OCI-LY7 (cell line): ENCODE data around the gene MAMSTR. TPM values are rescaled to one million over a fixed set of nuclear protein-coding genes. Genes with fewer than 3 reads are reported as not detected.

Experiments used
- BruUV-seq: library from RNA; stranded (reverse); fragments of 400-500 nt; replicated peaks from 2 replicates; lab custom pipeline; 2021; lab: Mats Ljungman, UMichigan
- CTCF ChIA-PET: fragments of 300-600 bp; sonication (Branson Sonifier 250); formaldehyde crosslinking; loops from one replicate; lab custom pipeline; 2022; ENCODE audit warnings: antibody characterized with exemption; ENCODE audit not compliant: unreplicated experiment; lab: Charles Lee
- POLR2A ChIA-PET: fragments of 300-600 bp; sonication (Branson Sonifier 250); formaldehyde crosslinking; loops from one replicate; lab custom pipeline; 2022; ENCODE audit warnings: antibody characterized with exemption; lab: Charles Lee
- DNase-seq: peaks from one replicate; pipeline ENCODE4 v3.0.0-alpha.2; 2015; ENCODE audit warnings: low spot score
- H2AFZ ChIP-seq: fragments of 200-600 bp; sonication (generic), shearing (Covaris generic); 2 replicates; pipeline ENCODE4 v1.6.1; 2014; ENCODE audit warnings: mild to moderate bottlenecking, antibody characterized with exemption, low read length, moderate library complexity
- H3K27ac ChIP-seq: fragments of 200-600 bp; sonication (generic); 2 replicates; pipeline ENCODE4 v1.5.1; 2014; ENCODE audit warnings: mixed run types, low read depth, mild to moderate bottlenecking, moderate library complexity, low read length, inconsistent platforms; ENCODE audit not compliant: poor library complexity, severe bottlenecking
- H3K36me3 ChIP-seq: fragments of 200-600 bp; sonication (generic); 2 replicates; pipeline ENCODE4 v1.6.1; 2014; ENCODE audit warnings: mild to moderate bottlenecking, antibody characterized with exemption, low read length, moderate library complexity, mixed read lengths; ENCODE audit not compliant: insufficient read depth
- H3K4me1 ChIP-seq: fragments of 200-600 bp; sonication (generic); 2 replicates; pipeline ENCODE4 v1.5.1; 2014; ENCODE audit warnings: mild to moderate bottlenecking, low read length; ENCODE audit not compliant: insufficient read depth, poor library complexity, severe bottlenecking
- H3K4me2 ChIP-seq: fragments of 200-600 bp; sonication (generic); 2 replicates; pipeline ENCODE4 v1.6.1; 2014; ENCODE audit warnings: mild to moderate bottlenecking, low read length
- H3K4me3 ChIP-seq: fragments of 200-600 bp; sonication (generic); 2 replicates; pipeline ENCODE4 v1.5.1; 2014; ENCODE audit warnings: mild to moderate bottlenecking, low read depth, low read length; ENCODE audit not compliant: poor library complexity, severe bottlenecking
- H3K79me2 ChIP-seq: fragments of 200-600 bp; sonication (generic); 2 replicates; pipeline ENCODE4 v1.6.1; 2016; ENCODE audit warnings: low read depth, mild to moderate bottlenecking, low read length, moderate library complexity, mixed read lengths; ENCODE audit not compliant: insufficient read depth
- H3K9me2 ChIP-seq: fragments of 200-600 bp; sonication (generic); 2 replicates; pipeline ENCODE4 v1.6.1; 2016; ENCODE audit warnings: mild to moderate bottlenecking, low read length, mixed read lengths; ENCODE audit not compliant: insufficient read depth
- H3K9me3 ChIP-seq: fragments of 200-600 bp; sonication (generic); 2 replicates; pipeline ENCODE4 v1.6.1; 2014; ENCODE audit warnings: mild to moderate bottlenecking, mixed run types, low read length, mixed read lengths
- H4K20me1 ChIP-seq: fragments of 200-600 bp; sonication (generic); 2 replicates; pipeline ENCODE4 v1.6.1; 2014; ENCODE audit warnings: mild to moderate bottlenecking, antibody characterized with exemption, low read length, moderate library complexity, mixed read lengths; ENCODE audit not compliant: insufficient read depth
- CTCF ChIP-seq: fragments of 200-600 bp; sonication (generic); conservative IDR thresholded peaks from 2 replicates; pipeline ENCODE4 v1.5.1; 2014; ENCODE audit warnings: mild to moderate bottlenecking, antibody characterized with exemption, low read length, moderate library complexity, mixed read lengths
- EZH2phosphoT487 ChIP-seq: fragments of 200-600 bp; sonication (generic); IDR thresholded peaks from 2 replicates; pipeline ENCODE4 v1.6.1; 2018; ENCODE audit warnings: low read depth, borderline replicate concordance, mild to moderate bottlenecking, mixed run types, antibody characterized with exemption, low read length, moderate library complexity, mixed read lengths
- intact Hi-C: fragments of 100-400 bp; cut with micrococcal nuclease; formaldehyde crosslinking; loops from one replicate; pipeline ENCODE4 v1.10.0; 2022; ENCODE audit not compliant: unreplicated experiment
- total RNA-seq, 2 experiments: library from RNA; depleted of rRNA in 1 of 2; stranded (reverse); fragments of >200 nt in 1 of 2; shearing (Covaris generic) in 1 of 2; gene quantifications; 2 replicates each; pipeline ENCODE4 v1.2.3, GENCODE V29; 2014 to 2022

The MAMSTR gene
- total RNA-seq, 2 experiments from 2014 or later, result 1.2 TPM

DNA sequence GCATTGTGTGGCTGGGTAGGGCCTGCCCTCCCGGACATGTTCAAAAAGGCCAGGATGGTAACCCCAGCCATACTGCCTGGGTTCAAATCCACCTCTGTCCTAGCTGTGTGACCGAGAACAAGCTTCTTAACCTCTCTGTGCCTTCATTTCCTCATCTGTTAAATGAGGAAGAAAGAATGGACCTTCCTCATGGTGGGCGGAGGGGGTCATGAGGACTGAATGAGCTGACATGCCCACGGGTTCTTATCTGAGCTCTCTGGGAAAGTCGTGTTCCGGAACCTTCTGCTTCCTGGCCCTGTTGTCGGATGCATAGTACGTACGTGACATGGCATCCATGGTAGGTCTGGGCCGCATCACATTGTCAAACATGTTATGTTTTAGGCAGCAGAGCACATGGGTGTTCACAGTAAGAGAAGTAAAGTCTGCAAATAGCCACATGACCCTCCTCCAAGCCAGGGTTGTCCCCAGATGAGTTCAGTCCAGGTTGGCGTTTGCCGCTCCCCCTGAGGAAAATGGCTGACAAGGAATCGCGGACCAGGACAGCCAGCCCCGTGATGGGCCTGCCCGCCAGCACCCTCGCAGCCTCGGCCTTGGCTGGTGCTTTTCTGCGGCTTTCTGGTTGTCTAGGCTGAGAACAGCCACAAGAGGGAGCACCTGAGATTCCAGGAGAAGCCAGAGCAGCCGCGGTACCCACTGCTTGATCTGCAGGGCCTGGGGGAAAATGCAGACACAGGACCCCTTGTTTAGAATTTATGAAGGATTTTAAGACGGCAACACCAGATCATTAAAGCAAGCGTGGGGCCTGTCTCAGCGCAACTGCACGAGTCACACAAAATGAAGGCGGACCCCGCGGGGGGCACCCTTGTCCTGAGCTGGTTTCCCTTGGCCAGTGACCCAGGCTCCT is 44.4 kb downstream of the MAMSTR start:
- Histone ChIP-seq H3K4me1 (peaks cover 2% of the 10 kb centered on the region), H2AFZ (peak overlapping the region; percentile 26; the same call in 1 of the 2 replicates), H3K4me2 (0 out of 2 replicates have a peak overlapping the region, but pooled peaks have one; percentile 1), H3K27ac (no peak overlapping the region), H3K9me3 (no peaks in the 10 kb centered on the region), H3K79me2 (no peaks in the 10 kb centered on the region), H3K4me3 (no peak overlapping the region), H4K20me1 (no peaks in the 10 kb centered on the region), H3K9me2 (no peaks in the 10 kb centered on the region), H3K36me3 (no peaks in the 10 kb centered on the region)
- peak; percentile 93 for TF ChIP-seq CTCF
- TF ChIP-seq EZH2phosphoT487, result no peak
- CTCF ChIA-PET, result interaction anchor here (1.0 kb wide), 1 partner anchor 99 kb away, joined by 4 read pairs; no protein-coding TSS in a partner anchor
- no TSS peak for BruUV-seq
- intact Hi-C loops, result loop anchor here (1.0 kb wide), 2 partner anchors 29 to 63 kb away; partner anchors contain the start of gene CA11
- DNase-seq, result peak; percentile 85
- POLR2A ChIA-PET, result interaction anchor here (0.6 kb wide), 1 partner anchor 124 kb away, joined by 4 read pairs; no protein-coding TSS in a partner anchor

GRCh38 chr19:48674216-48674809 is 45.2 kb downstream of the MAMSTR start:
- no peaks in the 10 kb centered on the region for H3K9me3 ChIP-seq
- ChIA-PET CTCF (no interaction called here), POLR2A (interaction anchor here (0.6 kb wide), 1 partner anchor 123 kb away, joined by 4 read pairs; no protein-coding TSS in a partner anchor)
- no peaks in the 10 kb centered on the region for H3K79me2 ChIP-seq
- H4K20me1 ChIP-seq, result no peaks in the 10 kb centered on the region
- no peaks in the 10 kb centered on the region for H3K9me2 ChIP-seq
- H3K4me1 ChIP-seq, result peaks cover 2% of the 10 kb centered on the region
- no peak for DNase-seq
- no peak overlapping the region for H2AFZ ChIP-seq
- H3K27ac ChIP-seq, result no peak overlapping the region
- H3K36me3 ChIP-seq, result no peaks in the 10 kb centered on the region
- H3K4me2 ChIP-seq, result no peak overlapping the region
- BruUV-seq, result no TSS peak
- intact Hi-C loops, result no loop called here
- no peak for TF ChIP-seq CTCF
- H3K4me3 ChIP-seq, result no peak overlapping the region
